ENCODE results near the gene FUBP1. TPM values are rescaled to one million over a fixed set of nuclear protein-coding genes. Genes with fewer than 3 reads are reported as not detected.

Gene FUBP1
- total and polyA plus RNA-seq, 2 of the 13 experiments (the other 11 are each of a cell fraction or from before 2014, with no cell fraction given) = 98.1 to 166 TPM

GRCh38 chr1:77906019-77906545, 72.8 kb downstream of the FUBP1 start (continued):
- TF ChIP-seq ZNF574 (CRISPR knock-in tag; IDR thresholded peaks at IDR 0.05) (no peak), GMEB2 (CRISPR knock-in tag; IDR thresholded peaks at IDR 0.05; ENCODE audit: low read depth) (no peak), ZBTB1 (CRISPR knock-in tag; IDR thresholded peaks at IDR 0.05; ENCODE audit: borderline replicate concordance) (no peak), SOX13 (IDR thresholded peaks at IDR 0.05) (no peak), SOX13 (CRISPR knock-in tag; conservative IDR thresholded peaks at IDR 0.05 in 1 of 2, IDR thresholded peaks at IDR 0.05 in 1 of 2) (no peak), ZNF142 (CRISPR knock-in tag; IDR thresholded peaks at IDR 0.05) (no peak), NR3C1 (CRISPR knock-in tag; IDR thresholded peaks at IDR 0.05) (no peak), FOXO4 (CRISPR knock-in tag; conservative IDR thresholded peaks at IDR 0.05) (no peak), ZNF556 (CRISPR knock-in tag; IDR thresholded peaks at IDR 0.05; ENCODE audit: borderline replicate concordance) (no peak), PBX2 (CRISPR knock-in tag; IDR thresholded peaks at IDR 0.05) (no peak)
